NCI-H446 (cell line): ENCODE results near the gene TECPR2.
A peak's percentile ranks its signal among the peaks of the same experiment; 100 is the strongest.
"Not testable (repeated sequence)": the region's sequence is repeated elsewhere in the genome, so short reads cannot be mapped to it uniquely, and the experiment has no call there.

Experiments used
- DNase-seq, 2 experiments: peaks; one replicate each; lab custom pipeline; 2025; lab: John Stamatoyannopoulos, UW

TECPR2 gene

DNA sequence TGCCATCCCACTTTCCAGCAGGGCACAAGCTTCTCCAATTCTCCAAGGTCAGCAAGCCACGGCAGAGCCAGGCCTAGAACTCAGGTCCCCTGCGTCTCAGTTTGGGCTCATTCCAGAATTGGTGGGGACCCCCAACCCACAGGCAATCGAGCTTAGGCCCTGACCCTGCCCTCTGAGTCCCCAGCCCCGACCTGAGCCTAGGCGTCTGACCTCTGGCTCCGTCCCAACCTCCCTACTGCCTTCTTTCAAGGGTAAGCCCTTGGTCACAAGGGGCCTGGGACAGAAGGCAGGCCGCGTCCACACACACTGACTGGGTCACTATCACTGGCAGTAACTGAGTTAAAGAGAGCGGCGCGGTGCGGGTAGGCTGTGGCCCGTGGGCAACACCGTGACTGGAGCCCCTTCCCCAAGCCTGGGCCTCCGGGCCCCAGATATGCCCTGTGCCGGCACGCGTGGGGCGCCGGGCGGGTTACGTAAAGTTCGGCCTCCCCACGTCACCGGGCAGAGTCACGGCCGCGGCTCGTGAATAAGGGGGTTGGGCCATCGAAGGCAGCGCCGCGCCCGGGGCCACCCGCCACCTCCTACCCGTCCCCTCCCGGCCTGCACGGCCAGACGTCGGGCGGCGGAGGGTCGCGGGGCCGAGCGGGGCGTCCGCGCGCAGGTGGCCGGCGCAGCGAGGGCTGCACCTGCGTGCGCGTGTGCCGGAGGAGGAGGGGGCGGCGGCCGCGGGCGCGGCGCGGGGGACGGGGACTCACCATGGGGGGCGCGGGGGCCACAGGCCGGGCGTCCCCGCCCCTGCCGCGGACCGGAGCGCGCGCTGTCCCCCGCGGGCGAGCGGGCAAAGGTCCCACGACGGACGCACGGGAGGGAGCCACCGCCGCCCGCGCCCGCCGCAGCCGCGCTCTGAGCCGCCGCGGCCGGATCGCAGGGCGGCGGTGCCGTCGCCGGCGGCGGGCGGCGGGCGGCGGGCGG lies 146.3 kb downstream of the TECPR2 start:
- DNase-seq, result peak in 1 of 2 experiments; percentile 24

DNA sequence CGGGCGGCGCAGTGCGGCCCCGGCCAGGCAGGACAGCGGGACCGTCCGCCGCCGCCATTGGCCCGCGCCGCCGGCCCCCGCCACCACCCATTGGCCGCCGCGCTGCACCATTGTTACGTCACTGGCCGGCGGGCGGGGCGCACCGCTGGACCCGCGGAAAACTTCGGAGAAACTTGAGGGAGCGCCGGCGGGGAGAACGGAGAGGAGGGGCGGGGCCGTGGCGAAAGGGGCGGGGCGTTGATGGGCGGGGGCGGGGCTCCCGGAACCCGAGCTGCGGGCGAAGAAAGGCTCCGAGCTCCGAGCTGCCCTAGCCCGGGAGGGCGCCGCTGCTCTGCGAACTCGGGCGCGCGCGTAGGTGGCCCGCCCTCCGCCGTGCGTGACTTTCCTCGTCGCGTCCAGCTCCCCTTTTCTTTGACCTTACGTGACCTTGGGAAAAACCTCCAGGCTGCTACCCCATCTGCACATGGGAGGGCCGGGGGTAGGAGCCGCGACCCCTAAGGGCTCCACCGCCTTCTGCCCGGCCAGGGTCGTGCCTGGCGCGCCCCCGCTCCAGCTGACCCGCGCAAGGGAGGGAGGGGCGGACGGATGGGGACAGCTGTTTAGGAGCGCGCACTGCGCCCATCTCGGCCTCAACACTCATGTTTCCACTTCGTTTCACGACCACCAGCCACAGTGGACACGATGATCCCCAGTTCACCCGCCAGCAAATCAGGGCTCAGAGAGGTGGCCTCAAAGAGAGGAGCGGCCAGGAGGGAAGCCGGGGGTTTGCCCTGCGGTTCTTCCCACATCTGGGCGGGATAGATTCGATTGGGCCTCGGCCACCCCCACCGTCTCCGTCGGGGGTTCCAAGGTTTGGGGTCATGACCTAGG lies 147.2 kb downstream of the TECPR2 start, which contains the start of gene ANKRD9:
ANKRD9 (minus strand) TSS at position 31 of the 870 bp plus-strand sequence. CDS start 1,887 bp downstream, outside the sequence.
- peak; percentile 76 to 97 for DNase-seq

DNA sequence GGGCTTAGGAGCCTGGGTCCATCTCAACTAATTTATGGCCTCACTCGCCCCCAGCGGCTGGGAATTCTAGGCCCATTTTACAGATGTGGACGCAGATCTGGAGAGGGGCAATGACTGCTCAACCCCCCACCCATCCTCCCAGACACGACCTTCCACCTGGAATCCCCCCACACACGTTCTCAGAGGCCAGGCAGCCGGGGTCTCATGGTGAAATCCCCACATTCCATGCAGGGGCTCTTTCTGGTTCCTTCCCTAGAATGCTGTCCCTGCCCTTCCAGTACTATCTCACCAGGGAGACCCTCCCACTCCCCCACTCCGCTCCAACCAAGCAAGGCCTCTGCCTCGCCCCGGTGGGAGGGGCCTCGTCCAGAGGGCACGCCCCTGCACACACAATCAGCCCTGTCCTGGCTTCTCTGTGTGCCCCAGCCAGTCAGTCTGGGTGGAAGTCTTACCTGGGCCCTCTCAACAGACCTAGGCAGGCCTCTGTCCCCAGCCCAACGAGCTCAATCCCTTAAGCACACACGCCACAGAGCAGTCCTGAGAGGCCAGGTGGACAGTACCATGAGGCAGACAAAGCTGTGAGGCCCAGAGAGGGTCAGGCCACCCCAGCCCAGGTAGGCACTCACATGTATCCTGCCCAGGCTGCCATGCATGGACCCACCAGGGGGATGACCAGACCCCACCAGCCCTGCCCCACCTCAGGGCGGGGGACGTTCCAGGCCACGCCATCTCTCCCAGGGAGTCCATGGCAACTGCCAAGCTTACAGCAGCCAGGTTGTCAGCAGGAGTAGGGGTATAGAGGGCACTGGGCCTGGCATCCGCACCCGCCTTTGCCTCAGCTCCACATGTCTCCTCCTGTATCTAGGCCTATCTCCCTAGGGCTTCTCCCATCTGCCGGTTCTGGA lies 148.1 kb downstream of the TECPR2 start:
- DNase-seq, result no peak

DNA sequence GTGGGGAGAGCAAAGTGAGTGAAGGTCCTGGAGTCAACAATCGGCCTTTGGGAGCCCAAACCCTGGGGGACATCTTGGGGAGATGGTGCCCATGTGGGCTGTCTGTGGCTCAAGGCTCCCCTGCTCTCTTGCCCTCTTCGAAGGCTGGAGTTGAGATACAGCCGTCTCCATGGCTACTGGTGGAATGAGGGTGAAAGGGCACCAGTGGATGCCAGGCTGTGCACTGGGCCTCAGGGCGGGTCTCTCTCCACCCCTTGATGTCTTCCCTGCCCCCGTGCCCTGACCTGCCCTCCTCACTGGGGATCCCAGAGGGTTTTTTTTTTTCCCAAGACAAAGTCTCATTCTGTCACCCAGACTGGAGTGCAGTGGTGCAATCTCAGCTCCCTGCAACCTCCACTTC lies 148.8 kb downstream of the TECPR2 start:
- no peak for DNase-seq

DNA sequence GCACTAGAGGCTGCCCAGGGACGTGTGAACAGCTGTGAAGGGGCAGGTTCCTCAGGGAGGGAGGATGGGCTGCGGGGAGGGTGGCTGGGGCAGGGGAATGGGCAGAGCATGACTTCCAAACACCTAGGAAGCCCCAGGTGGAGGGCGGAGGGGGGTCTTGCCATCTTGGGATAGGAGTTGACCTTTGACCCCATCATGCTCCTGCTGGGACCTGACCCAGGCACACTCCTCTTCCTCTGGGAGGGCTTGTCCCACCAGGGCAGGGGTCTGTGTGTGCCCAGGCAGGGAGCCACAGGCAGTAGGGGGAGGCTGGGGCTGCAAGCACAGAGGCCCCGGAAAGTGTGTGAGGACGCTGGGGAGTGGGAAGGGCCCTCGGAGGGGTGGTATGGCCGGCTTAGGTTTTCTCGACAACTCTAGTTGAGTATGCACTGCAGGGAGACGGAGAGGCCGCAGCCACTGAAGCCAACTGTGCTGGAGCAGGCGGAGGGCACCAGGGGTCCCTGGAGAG lies 150.1 kb downstream of the TECPR2 start:
- no peak for DNase-seq

DNA sequence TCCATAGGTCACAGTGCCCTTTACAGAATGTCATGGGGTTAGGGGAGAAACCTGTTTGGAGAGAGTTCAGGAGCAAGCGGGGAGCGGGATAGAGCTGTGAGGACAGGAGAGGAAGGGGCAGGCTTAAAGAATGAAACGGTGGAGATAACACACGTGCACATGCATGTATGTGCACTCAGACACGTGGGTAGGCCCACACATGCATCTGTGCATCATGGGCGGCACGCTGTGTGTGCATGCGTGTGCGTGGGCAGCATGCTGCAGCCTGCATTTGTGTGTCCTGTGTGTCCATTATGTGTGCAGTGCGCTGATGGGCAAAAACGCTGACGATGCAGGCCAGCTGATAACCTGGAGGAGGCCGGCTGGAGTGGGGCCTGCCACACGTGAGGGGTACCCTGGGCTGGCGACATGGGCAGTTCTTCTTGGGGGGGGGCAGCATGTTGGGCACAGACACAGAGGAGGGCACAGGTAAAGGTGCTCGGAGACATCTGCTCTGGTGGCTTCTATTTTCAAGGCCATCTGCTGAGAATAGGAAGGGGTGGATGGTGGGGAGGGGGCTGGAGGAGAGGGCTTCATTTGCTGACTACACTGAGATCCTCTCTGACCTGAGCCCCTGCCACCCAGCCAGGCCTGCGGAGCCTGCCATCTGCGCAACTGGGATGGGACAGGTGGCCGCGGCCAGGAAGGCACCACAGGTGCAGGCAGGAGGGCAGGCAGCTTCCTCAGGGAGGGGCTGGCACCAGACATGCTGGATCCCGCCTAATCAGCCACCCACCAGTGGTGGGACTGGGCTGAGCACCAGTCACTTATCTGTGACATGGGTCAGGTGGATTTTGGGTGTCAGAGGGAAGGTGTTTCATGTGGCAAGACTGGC lies 151.4 kb downstream of the TECPR2 start:
- no peak for DNase-seq

DNA sequence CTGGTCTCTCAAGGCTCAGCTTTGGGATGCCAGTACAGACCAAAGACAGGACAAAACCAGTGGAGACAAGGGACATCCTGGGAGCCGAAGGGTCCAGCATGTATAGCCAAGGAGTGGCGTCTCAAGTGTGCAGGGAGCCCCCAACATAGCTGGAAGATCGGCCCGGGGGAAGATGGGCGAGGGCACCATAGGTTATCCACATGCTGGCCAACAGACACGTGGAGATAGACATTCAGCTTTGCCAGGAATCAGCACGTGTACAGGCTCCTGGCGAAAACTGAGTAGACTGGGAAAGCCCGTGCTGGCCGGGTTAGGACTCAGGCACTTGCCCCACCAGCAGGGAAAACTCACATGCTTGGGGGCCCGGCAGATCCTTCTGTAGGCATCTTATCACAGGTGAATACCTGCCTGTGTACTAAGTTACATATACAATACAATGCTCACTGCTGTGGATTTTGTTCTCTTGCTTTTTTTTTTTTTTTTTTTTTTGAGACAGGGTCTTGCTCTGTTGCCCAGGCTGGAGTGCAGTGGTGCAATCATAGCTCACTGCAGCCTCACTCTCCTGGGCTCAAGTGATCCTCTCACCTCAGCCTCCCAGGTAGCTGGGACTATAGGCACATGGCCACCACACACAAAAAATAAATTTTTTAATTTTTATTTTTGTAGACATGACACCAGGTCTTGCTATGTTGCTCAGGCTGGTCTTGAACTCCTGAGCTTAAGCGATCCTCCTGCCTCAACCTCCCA lies 152.4 kb downstream of the TECPR2 start:
- no peak for DNase-seq

DNA sequence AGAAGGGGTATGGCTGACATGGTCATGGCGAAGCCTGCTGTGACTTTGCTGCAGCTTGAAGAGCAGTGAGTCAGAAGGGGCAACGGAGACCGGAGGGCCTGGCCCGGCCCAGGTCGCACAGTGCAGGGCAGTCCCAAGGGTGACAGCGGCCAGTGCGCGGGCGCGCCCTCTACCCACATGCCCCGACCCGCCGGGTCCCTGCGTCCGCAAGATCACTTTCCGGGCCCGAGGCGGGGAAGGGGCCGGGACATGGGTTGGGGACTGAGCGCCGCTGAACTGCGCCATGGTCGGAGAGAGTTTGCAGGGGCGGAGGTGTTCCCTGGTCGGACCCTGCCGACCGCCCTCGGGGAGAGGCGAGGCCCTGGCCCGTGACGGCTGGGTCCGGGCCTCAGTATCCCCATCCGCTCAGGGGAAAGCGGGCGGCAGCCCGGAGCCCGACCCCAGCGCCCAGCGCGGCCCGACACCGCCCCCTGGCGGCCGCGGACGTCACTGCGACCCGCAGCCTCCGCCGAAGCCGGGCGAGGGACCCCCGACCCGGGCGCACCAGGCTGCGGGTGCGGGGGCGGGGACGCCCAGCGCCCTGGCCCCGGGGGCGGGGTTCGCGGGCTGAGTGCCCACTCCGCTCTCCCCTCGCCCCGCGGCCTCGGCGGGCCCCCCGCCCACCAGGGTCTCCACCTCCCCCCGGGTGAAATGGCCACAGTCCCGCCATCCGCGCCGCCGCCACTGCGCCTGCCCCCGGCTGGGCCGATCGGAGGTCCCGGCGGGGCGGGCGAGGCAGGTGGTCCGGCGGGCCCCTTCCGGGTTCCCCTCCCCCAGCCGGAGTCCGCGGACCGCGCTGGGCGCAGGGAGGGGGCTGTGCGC lies 154.0 kb downstream of the TECPR2 start:
- DNase-seq, result peak in 1 of 2 experiments; percentile 62

DNA sequence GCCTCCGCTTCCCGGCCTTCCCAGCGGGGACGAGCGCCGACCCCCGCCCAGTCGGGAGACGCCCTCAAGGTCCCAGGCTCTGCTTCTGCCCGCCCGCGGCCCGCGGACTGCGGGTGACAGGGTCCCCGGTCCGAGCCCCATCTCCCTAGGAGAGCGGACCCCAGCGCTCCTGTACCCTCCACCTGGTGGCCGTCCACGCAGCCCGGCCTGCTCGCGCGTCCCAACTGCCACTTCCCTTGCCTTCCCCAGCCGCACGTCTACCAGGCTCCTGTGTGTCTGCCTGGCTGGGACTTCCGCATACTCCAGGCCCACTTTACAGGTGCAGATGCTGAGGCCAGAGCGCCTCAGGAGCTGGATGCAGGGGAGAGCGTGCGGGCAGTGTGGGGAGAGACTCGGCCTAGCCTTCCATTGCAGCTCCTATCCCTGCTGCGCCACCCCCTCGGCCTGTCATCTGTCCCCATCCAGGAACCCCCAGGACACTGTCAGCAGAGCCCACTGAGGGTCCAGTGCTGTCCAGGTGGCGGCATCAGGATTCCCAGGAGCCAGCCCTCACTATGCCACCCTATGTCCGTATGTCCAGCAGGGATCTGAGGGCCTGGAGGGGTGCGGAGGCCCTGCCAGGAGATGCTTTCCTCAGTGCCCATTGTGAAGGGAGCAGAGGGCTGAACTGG lies 154.8 kb downstream of the TECPR2 start:
- no peak for DNase-seq

DNA sequence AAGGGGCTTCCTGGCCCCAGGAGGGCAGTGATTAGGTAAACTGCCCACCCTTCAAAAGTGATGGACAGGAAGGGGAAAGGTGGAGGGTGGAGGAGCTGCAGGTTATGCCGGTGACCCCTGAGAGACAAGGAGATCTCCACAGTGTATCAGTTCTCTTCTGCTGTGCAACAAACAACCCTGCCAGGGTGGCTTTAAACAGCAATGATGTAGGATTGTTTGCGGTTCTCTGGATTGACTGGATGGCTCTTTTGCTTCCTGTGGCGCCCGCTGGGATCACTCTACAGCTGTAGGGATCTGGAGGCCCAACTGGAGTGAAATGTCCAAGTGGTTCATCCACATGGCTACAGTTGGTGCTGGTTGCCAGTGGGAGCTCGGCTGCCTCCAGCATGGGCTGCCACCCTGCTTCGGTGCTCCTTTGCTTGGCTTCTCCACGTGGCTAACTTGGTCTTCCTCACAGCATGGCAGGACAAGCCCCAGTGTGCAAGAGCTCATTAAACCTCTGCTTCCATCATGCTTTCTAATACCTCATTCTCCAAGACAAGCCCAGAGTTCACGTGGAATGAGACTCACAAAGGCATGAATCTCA lies 155.4 kb downstream of the TECPR2 start:
- no peak for DNase-seq

DNA sequence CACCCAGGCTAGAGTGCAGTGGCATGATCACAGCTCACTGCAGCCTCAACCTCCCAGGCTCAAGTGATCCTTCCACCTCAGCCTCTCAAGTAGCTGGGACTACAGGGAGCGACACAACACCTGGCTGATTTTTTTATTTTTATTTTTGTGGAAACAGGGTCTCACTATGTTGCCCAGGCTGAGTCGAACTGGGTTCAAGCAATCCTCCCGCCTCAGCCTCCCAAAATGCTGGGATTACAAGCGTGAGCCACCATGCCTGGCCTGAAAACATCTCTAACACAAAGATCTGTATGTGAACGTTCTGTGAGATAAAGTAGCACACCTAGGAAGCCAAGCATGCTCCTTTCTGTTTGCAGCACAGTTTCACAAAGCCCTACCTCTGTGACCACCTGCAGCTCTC lies 157.0 kb downstream of the TECPR2 start:
- not testable (repeated sequence) for DNase-seq

DNA sequence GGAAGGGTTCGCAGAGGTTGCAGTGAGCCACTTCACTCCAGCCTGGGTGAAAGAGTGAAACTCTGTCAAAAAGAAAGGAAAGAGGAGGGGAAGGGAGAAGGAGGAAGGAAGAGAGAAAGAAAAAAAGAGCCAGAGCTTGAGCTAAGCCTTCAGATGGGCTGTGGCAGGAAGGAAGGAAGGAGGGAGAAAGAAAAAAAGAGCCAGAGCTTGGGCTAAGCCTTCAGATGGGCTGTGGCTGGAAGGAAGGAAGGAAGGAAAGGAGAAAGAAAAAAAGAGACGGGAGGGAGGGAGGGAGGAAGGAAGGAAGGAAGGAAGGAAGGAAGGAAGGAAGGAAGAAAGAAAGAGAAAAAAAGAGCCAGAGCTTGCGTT lies 160.4 kb downstream of the TECPR2 start:
- no peak for DNase-seq

DNA sequence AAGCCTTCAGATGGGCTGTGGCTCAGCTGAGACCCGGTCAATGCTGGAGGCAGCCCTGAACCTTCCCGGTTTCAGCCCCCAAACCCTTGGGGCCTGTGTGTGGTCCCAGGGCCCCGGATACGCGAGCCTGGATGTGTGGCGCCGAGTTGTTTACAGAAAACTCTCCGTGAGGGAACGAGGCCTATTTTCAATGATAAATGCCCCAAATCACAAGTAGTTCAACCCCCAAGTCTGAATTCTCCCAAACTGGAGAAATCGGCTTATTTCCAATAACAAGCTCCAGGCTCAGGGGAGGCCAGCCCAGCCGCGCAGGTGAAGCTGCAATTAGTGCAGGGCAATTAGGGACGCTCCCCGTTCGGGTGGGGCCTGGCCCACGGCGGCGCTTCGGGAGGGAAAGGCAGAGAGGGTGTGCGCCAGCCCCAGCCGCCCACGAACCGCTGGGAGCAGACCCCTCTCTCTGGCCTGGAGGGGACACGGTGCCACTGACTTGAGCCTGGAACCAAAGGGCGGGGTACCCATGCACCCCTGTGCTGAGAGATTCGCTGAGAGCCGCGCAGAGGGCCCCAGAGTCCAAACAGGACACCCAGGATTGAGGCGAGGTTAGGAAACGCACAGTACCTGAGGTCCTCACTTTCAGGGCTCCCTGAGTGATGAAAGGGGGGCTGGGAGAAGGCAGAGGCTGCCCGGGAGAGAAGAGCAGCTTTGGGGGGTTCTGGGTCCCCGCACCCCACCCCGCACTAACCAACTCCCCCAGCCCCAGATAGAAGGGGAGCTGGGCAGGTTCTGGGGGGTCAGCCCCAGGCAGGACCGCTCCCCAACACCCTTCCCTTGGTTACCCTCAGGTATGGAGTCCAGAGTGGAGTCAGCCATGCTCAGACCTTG lies 161.1 kb downstream of the TECPR2 start:
- DNase-seq, result no peak

DNA sequence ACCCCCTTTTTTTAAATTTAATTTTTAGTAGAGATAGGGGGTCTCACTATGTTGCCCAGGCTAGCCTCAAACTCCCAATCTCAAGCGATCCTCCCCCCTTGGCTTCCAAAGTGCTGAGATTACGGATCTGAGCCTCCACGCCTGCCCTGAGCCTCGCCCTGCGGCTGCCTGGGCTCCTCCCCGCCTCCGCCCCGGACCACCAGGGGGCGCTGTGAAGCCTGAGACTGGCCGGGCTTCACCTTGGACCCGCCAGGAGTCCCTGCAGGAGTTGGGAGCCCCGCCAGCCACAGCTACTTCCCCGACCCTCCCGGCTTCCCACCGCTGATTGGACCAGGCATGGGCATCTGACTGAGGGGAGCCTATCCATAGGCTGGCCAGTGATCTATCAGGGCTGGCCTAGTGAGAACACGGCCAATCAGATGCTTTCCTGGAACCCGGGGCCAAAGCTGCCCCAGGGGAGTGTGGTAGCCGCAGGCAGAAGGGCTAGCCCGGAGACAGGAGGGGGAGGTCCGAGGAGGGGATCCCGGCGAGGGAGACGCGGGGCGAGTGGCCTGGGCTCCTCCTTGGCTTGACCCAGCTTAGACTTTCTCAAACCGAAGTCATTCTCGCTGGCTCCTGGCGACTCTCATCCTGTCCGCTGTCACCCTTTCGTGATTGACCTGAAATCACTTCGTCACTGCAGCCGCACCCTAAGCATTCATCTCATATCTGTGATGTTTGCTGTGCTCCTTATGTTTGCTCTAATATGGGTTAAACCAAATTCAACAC lies 161.9 kb downstream of the TECPR2 start:
- DNase-seq, result peak; percentile 99 to 100

DNA sequence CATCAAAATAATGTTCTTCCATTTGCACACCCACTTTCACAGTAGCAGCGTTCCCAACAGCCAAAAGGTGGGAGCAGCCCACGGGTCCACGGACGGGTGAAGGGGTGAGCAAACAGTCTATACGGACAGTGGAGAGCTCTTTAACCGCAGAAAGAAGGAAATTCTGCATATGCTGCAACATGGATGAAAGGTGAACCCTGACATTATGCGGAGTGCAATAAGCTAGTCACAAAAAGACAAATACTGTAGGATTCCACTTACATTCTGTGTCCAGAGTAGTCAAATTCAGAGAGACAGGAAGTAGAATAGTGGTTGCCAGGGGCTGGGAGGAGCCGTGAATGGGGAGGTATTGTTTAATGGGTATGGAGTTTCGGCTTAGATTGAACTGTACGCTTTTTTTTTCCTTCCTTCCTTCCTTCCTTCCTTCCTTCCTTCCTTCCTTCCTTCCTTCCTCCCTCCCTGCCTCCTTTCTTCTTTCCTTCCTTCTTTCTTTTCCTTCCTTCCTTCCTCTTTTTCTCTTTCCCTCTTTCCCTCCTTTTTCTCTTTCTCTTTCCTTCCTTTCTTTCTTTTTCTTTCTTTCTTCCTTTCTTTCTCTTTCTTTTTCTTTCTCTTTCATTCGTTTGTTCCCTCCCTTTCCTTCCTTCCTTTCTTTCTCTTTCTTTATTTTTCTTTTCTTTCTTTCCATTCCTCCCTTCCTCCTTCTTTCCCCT lies 162.6 kb downstream of the TECPR2 start:
- DNase-seq, result peak; percentile 46 to 51
